Panc1 (cell line): ENCODE data around the gene ZNF823. TPM values are rescaled to one million over a fixed set of nuclear protein-coding genes. Genes with fewer than 3 reads are reported as not detected.

Experiments
- ATAC-seq: fragments of 200-7000 bp; cut with Tn5 transposase; 2 replicates; pipeline ENCODE4 v1.9.1; 2020; ENCODE audit warnings: mild to moderate bottlenecking, moderate library complexity
- BruUV-seq: library from RNA; stranded (reverse); fragments of 400-500 nt; replicated peaks from 2 replicates; lab custom pipeline; 2021; lab: Mats Ljungman, UMichigan
- CTCF ChIA-PET: fragments of 300-600 bp; sonication (Branson Sonifier 250); formaldehyde crosslinking; loops from one replicate; lab custom pipeline; 2022; ENCODE audit warnings: antibody characterized with exemption; lab: Charles Lee
- POLR2A ChIA-PET: fragments of 300-600 bp; sonication (Branson Sonifier 250); formaldehyde crosslinking; loops from one replicate; lab custom pipeline; 2022; ENCODE audit warnings: antibody characterized with exemption; lab: Charles Lee
- DNase-seq: peaks from one replicate; pipeline ENCODE4 v3.0.0-alpha.2; 2010; ENCODE audit warnings: low read depth, low spot score
- H3K27ac ChIP-seq: 2 replicates; pipeline ENCODE4 v1.5.1; 2011; ENCODE audit warnings: mild to moderate bottlenecking, low read length, inconsistent platforms
- H3K27me3 ChIP-seq: fragments of 200-500 bp; sonication (Bioruptor generic); 2 replicates; pipeline ENCODE4 v1.6.0; 2014; ENCODE audit warnings: low read length, inconsistent platforms; ENCODE audit not compliant: control insufficient read depth, insufficient read depth
- H3K36me3 ChIP-seq: fragments of 200-500 bp; sonication (Bioruptor generic); 2 replicates; pipeline ENCODE4 v1.5.1; 2014; ENCODE audit warnings: inconsistent platforms, mild to moderate bottlenecking, low read length, moderate library complexity; ENCODE audit not compliant: control insufficient read depth, insufficient read depth
- H3K4me1 ChIP-seq: 2 replicates; pipeline ENCODE4 v1.5.1; 2011; ENCODE audit warnings: inconsistent platforms, mild to moderate bottlenecking, low read length, moderate library complexity; ENCODE audit not compliant: control insufficient read depth, insufficient read depth
- H3K4me3 ChIP-seq, 2 experiments: 2 replicates each; pipeline ENCODE4 v1.5.1; 2011 to 2012; ENCODE audit warnings: low read depth in 2 of 2, low read length in 2 of 2, mild to moderate bottlenecking in 2 of 2, inconsistent platforms in 1 of 2, moderate library complexity in 1 of 2
- H3K9me3 ChIP-seq: fragments of 200-500 bp; sonication (Bioruptor generic); 2 replicates; pipeline ENCODE4 v1.5.1; 2014; ENCODE audit warnings: low read depth, mild to moderate bottlenecking, inconsistent platforms, low read length, moderate library complexity; ENCODE audit not compliant: control insufficient read depth, insufficient read depth
- POLR2AphosphoS5 ChIP-seq: IDR thresholded peaks from 2 replicates; pipeline ENCODE4 v1.6.1; 2012; ENCODE audit warnings: mild to moderate bottlenecking, low read depth, low read length, moderate library complexity
- REST ChIP-seq, 2 experiments: IDR thresholded peaks; 2 replicates each; pipeline ENCODE4 v1.6.1; 2011 to 2012; ENCODE audit warnings: low read depth in 2 of 2, control low read depth in 1 of 2, low read length in 1 of 2, mild to moderate bottlenecking in 1 of 2, moderate library complexity in 1 of 2; ENCODE audit not compliant: insufficient read depth in 1 of 2
- SIN3A ChIP-seq: IDR thresholded peaks from 2 replicates; pipeline ENCODE4 v1.6.1; 2012; ENCODE audit warnings: low read depth, mild to moderate bottlenecking, low read length, moderate library complexity, borderline replicate concordance; ENCODE audit not compliant: insufficient read depth
- TCF7L2 ChIP-seq: IDR thresholded peaks from 2 replicates; pipeline ENCODE4 v1.6.1; 2011; ENCODE audit warnings: mild to moderate bottlenecking, low read depth, low read length, inconsistent platforms
- in situ Hi-C: cut with HindIII; loops from 2 replicates; pipeline ENCODE4 v1.10.0; 2016; ENCODE audit warnings: low sequenced_read_pairs, low pct_unique_long_range_greater_than_20kb
- intact Hi-C: fragments of 100-400 bp; cut with micrococcal nuclease; formaldehyde crosslinking; loops from one replicate; pipeline ENCODE4 v1.10.0; 2022; ENCODE audit not compliant: unreplicated experiment
- total RNA-seq: library from RNA; stranded (reverse); gene quantifications from one replicate; pipeline ENCODE4 v1.2.1, GENCODE V29; 2021; ENCODE audit not compliant: unreplicated experiment
- TF ChIP-seq, protein P1 (sequence below): fragments of 450-650 bp; IDR thresholded peaks from 2 replicates; pipeline ENCODE4 v1.5.1; 2017; ENCODE audit warnings: mild to moderate bottlenecking

Gene ZNF823
- total RNA-seq, 1 experiment from 2014 or later = 5.0 TPM

GRCh38 chr19:11721681-11722080, 17.1 kb downstream of the ZNF823 start:
- H3K4me3 ChIP-seq = no peak overlapping the region
- ChIA-PET CTCF (no interaction called here), POLR2A (no interaction called here)
- ATAC-seq (no peak), DNase-seq (no peak)
- no peaks in the 10 kb centered on the region for H3K27me3 ChIP-seq
- H3K4me1 ChIP-seq = no peaks in the 10 kb centered on the region
- intact Hi-C loops = no loop called here
- in situ Hi-C loops = no loop called here
- peaks cover 2% of the 10 kb centered on the region; the same call in 1 of the 2 replicates for H3K36me3 ChIP-seq
- H3K9me3 ChIP-seq = peaks cover 52% of the 10 kb centered on the region
- TF ChIP-seq POLR2AphosphoS5 (no peak), SIN3A (no peak), TCF7L2 (no peak), REST (IDR thresholded peaks at IDR 0.05; ENCODE audit: insufficient read depth in 1 of 2, low read depth in 2 of 2, low read length in 1 of 2) (no peak)
- TF ChIP-seq, protein P1, sequence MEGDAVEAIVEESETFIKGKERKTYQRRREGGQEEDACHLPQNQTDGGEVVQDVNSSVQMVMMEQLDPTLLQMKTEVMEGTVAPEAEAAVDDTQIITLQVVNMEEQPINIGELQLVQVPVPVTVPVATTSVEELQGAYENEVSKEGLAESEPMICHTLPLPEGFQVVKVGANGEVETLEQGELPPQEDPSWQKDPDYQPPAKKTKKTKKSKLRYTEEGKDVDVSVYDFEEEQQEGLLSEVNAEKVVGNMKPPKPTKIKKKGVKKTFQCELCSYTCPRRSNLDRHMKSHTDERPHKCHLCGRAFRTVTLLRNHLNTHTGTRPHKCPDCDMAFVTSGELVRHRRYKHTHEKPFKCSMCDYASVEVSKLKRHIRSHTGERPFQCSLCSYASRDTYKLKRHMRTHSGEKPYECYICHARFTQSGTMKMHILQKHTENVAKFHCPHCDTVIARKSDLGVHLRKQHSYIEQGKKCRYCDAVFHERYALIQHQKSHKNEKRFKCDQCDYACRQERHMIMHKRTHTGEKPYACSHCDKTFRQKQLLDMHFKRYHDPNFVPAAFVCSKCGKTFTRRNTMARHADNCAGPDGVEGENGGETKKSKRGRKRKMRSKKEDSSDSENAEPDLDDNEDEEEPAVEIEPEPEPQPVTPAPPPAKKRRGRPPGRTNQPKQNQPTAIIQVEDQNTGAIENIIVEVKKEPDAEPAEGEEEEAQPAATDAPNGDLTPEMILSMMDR = no peak
- no peak overlapping the region for H3K27ac ChIP-seq
- BruUV-seq = no TSS peak

- ATAC-seq (no peak), DNase-seq (no peak)
- Histone ChIP-seq H3K27ac (no peak overlapping the region), H3K4me3 (no peak overlapping the region), H3K9me3 (no peaks in the 10 kb centered on the region), H3K36me3 (no peaks in the 10 kb centered on the region), H3K4me1 (no peaks in the 10 kb centered on the region), H3K27me3 (no peaks in the 10 kb centered on the region)
- ChIA-PET POLR2A (no interaction called here), CTCF (interaction anchor here (1.7 kb wide), 1 partner anchor 10 kb away, joined by 4 read pairs; no protein-coding TSS in a partner anchor)
- BruUV-seq = no TSS peak
- in situ Hi-C loops = no loop called here
- no peak for TF ChIP-seq TCF7L2
- TF ChIP-seq, protein P1 = no peak
- TF ChIP-seq POLR2AphosphoS5 = no peak
- TF ChIP-seq REST (IDR thresholded peaks at IDR 0.05; ENCODE audit: insufficient read depth in 1 of 2, low read depth in 2 of 2, low read length in 1 of 2) = no peak
- TF ChIP-seq SIN3A = no peak
- intact Hi-C loops = no loop called here
These were observed 28.4 kb downstream of the ZNF823 start for GRCh38 chr19:11710313-11710712.
